ENCODE measurements around the gene SCLT1. TPM values are rescaled to one million over a fixed set of nuclear protein-coding genes. Genes with fewer than 3 reads are reported as not detected.

Gene SCLT1
- polyA plus RNA-seq, 1 of the 3 experiments (the other 2 are of a cell fraction), result 2.2 TPM

- Histone ChIP-seq H3F3A (replicated peaks; ENCODE audit: insufficient read depth) (no peaks in the 10 kb centered on the region), H3K36me3 (replicated peaks in 1 of 2; ENCODE audit: control insufficient read depth in 1 of 2, insufficient read depth in 2 of 2, low read length in 1 of 2) (peaks cover 36 to 91% of the 10 kb centered on the region in 2 experiments), H3K4me1 (ENCODE audit: control insufficient read depth in 1 of 2, insufficient read depth in 2 of 2, low read depth in 1 of 2, low read length in 1 of 2) (peaks cover 0 to 14% of the 10 kb centered on the region in 2 experiments; a peak in 1 of 4 replicates)
These were observed 227.1 kb downstream of the SCLT1 start for GRCh38 chr4:128866269-128866668.

GRCh38 chr4:128865132-128865531, 228.2 kb downstream of the SCLT1 start:
- Histone ChIP-seq H3K4me3 (ENCODE audit: low read depth in 2 of 2, low read length in 1 of 2) (no peak overlapping the region), H3K4me2 (no peak overlapping the region), H3K79me2 (ENCODE audit: insufficient read depth) (peaks cover 7% of the 10 kb centered on the region; the same call in 1 of the 2 replicates), H3K36me3 (replicated peaks in 1 of 2; ENCODE audit: control insufficient read depth in 1 of 2, insufficient read depth in 2 of 2, low read length in 1 of 2) (peaks cover 41 to 91% of the 10 kb centered on the region in 2 experiments), H3K4me1 (ENCODE audit: control insufficient read depth in 1 of 2, insufficient read depth in 2 of 2, low read depth in 1 of 2, low read length in 1 of 2) (peaks cover 0 to 19% of the 10 kb centered on the region in 2 experiments; a peak in 1 of 4 replicates), H3K9me2 (no peaks in the 10 kb centered on the region), H3F3A (replicated peaks; ENCODE audit: insufficient read depth) (no peaks in the 10 kb centered on the region), H3K9ac (no peak overlapping the region), H4K20me1 (ENCODE audit: insufficient read depth) (no peaks in the 10 kb centered on the region), H3K9me3 (no peaks in the 10 kb centered on the region), H2AFZ (ENCODE audit: low read depth) (no peak overlapping the region), H3K27ac (ENCODE audit: low read depth in 2 of 2, low read length in 1 of 2) (no peak overlapping the region), H3K27me3 (ENCODE audit: insufficient read depth) (no peaks in the 10 kb centered on the region)
- no peak for TF ChIP-seq NRF1 (IDR thresholded peaks at IDR 0.05; ENCODE audit: low read depth, low read length)
- TF ChIP-seq SMC3 (IDR thresholded peaks at IDR 0.05; ENCODE audit: low read depth, low read length), result no peak
- TF ChIP-seq PBX3 (IDR thresholded peaks at IDR 0.05), result no peak
- no peak for TF ChIP-seq EP300 (IDR thresholded peaks at IDR 0.05; ENCODE audit: borderline replicate concordance in 1 of 2, low read depth in 1 of 2, low read length in 1 of 2)
- CTCF ChIA-PET, result interaction anchor here (0.6 to 1.3 kb wide), 5 partner anchors 9 to 673 kb away, joined by 3 to 5 read pairs (median 3); no protein-coding TSS in a partner anchor
- no peak for DNase-seq
- POLR2A ChIA-PET, result no interaction called here
- 86% methylated on average over 2 of the region's 2 CpGs for WGBS (ENCODE audit: low lambda C conversion rate)

More at GRCh38 chr4:128866269-128866668, 227.1 kb downstream of the SCLT1 start:
- Histone ChIP-seq H3K4me2 (no peak overlapping the region), H3K9me3 (no peaks in the 10 kb centered on the region), H3K79me2 (ENCODE audit: insufficient read depth) (peaks cover 7% of the 10 kb centered on the region; the same call in 1 of the 2 replicates), H3K27me3 (ENCODE audit: insufficient read depth) (no peaks in the 10 kb centered on the region), H3K9ac (no peak overlapping the region), H3K27ac (ENCODE audit: low read depth in 2 of 2, low read length in 1 of 2) (no peak overlapping the region), H2AFZ (ENCODE audit: low read depth) (no peak overlapping the region), H3K9me2 (no peaks in the 10 kb centered on the region), H4K20me1 (ENCODE audit: insufficient read depth) (no peaks in the 10 kb centered on the region), H3K4me3 (ENCODE audit: low read depth in 2 of 2, low read length in 1 of 2) (no peak overlapping the region)
- TF ChIP-seq RXRA (IDR thresholded peaks at IDR 0.05; ENCODE audit: borderline replicate concordance, low read depth), result no peak
- TF ChIP-seq EP300 (IDR thresholded peaks at IDR 0.05; ENCODE audit: borderline replicate concordance in 1 of 2, low read depth in 1 of 2, low read length in 1 of 2), result no peak
- TF ChIP-seq REST (IDR thresholded peaks at IDR 0.05; ENCODE audit: low read depth, low read length), result no peak
- no peak for TF ChIP-seq ELF1 (IDR thresholded peaks at IDR 0.05)
- ChIA-PET POLR2A (no interaction called here), CTCF (interaction anchor here (1.1 to 1.3 kb wide), 3 partner anchors 10 to 676 kb away, joined by 3 to 5 read pairs (median 4); no protein-coding TSS in a partner anchor)
- no peak for DNase-seq
- WGBS (ENCODE audit: low lambda C conversion rate), result 95% methylated on average over 2 of the region's 2 CpGs
